Suprapubic skin (tissue), 4 donors: ENCODE results near the gene BORCS5. TPM values are rescaled to one million over a fixed set of nuclear protein-coding genes. Genes with fewer than 3 reads are reported as not detected.

Experiments used
- DNase-seq, 2 donors: peaks; one replicate each; pipeline ENCODE4 v3.0.0-alpha.2; 2019; ENCODE audit warnings: low spot score in 2 of 2
- H3K27ac ChIP-seq: fragments of 200-600 bp; sonication (generic); one replicate; pipeline ENCODE4 v1.5.1; 2019
- H3K27me3 ChIP-seq: fragments of 200-600 bp; sonication (generic); one replicate; pipeline ENCODE4 v1.5.1; 2019
- H3K36me3 ChIP-seq: fragments of 200-600 bp; sonication (generic); one replicate; pipeline ENCODE4 v1.5.1; 2019
- H3K4me1 ChIP-seq: fragments of 200-600 bp; sonication (generic); one replicate; pipeline ENCODE4 v1.5.1; 2019
- H3K4me3 ChIP-seq: fragments of 200-600 bp; sonication (generic); one replicate; pipeline ENCODE4 v1.5.1; 2019; ENCODE audit warnings: mild to moderate bottlenecking
- H3K9me3 ChIP-seq: fragments of 200-600 bp; sonication (generic); one replicate; pipeline ENCODE4 v1.5.1; 2019
- CTCF ChIP-seq, 2 donors: fragments of 200-600 bp in 1 of 2; fragments of 450-650 bp in 1 of 2; sonication (generic) in 1 of 2; IDR thresholded peaks; one replicate each; pipeline ENCODE4 v1.5.1; 2016 to 2019; ENCODE audit warnings: antibody characterized with exemption in 2 of 2, mild to moderate bottlenecking in 1 of 2, moderate library complexity in 1 of 2
- EP300 ChIP-seq: sonication (generic); formaldehyde crosslinking; IDR thresholded peaks from one replicate; pipeline ENCODE4 v1.6.1; 2017; ENCODE audit warnings: antibody characterized with exemption
- POLR2A ChIP-seq, 2 donors: fragments of 450-650 bp; IDR thresholded peaks; one replicate each; pipeline ENCODE4 v1.6.1; 2017; ENCODE audit warnings: antibody characterized with exemption in 2 of 2, mild to moderate bottlenecking in 2 of 2, moderate library complexity in 2 of 2
- POLR2AphosphoS5 ChIP-seq, 3 donors: sonication (generic); formaldehyde crosslinking; IDR thresholded peaks; one replicate each; pipeline ENCODE4 v1.6.1; 2017; ENCODE audit warnings: antibody characterized with exemption in 3 of 3
- WGBS: methylation state at CpG from one replicate; pipeline ENCODE4 v1.1.5; 2018; 5-methylcytosine and 5-hydroxymethylcytosine counted together
- total RNA-seq, 4 donors: library from RNA; depleted of rRNA; stranded (reverse); fragments of >200 nt; gene quantifications; one replicate each; pipeline ENCODE4 v1.1.0, GENCODE V29; 2016

Gene BORCS5
- total RNA-seq, 4 donors from 2014 or later, result 11.3 to 51.6 (median 21.0) TPM

DNA sequence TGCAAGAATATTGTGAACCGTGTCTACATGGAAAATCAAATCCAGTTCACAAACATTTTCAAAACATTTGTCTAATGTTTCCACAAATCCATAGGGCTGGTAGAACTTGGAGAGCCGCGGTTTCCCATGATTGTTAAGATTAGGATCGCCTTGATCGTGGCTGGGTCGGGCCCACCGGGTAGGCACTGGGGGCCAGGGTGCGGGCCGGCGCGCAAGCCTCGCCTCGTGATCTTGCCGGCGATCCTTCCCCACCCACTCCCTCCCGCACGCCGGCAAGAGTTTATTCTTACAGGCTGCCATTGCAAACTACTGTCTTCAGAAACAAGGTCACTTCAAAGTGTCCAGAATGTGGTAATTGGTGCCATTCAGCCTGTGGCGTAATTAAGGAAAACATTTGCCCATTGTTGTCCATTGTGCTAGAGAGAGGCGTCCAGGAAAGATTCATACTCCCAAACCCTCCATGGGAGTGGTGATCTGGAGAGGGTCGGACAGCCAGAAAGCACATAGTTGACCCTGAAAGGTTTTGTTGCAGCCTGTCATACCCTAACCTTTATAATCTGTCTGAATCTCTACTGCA is 95.5 kb downstream of the BORCS5 start:
- Histone ChIP-seq H3K27me3 (no peaks in the 10 kb centered on the region), H3K36me3 (no peaks in the 10 kb centered on the region), H3K4me3 (no peak overlapping the region), H3K27ac (no peak overlapping the region), H3K9me3 (no peaks in the 10 kb centered on the region), H3K4me1 (peaks cover 3% of the 10 kb centered on the region)
- TF ChIP-seq EP300, result no peak
- no peak for TF ChIP-seq CTCF (IDR thresholded peaks at IDR 0.05)
- TF ChIP-seq POLR2A (IDR thresholded peaks at IDR 0.05), result no peak
- no peak for TF ChIP-seq POLR2AphosphoS5 (IDR thresholded peaks at IDR 0.05)
- no peak for DNase-seq
- 93% methylated on average over 21 of the region's 21 CpGs for WGBS

DNA sequence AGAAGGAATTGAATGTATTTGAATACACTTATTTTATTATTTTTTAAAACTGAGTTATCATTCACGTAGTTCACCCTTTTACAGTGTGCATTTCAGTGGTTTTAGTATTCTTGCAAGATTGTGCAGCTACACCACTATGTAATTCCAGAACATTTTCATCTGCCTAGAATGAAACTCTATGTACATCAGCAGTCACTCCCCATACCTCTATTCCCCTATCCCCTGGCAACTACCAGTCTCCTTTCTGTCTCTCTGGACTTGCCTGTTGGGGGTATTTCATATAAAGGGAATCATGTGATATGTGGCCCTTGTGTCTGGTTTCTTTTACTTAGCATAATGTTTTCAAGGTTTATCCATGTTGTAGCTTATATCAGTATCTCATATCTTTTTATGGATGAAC is 96.8 kb downstream of the BORCS5 start:
- Histone ChIP-seq H3K36me3 (no peaks in the 10 kb centered on the region), H3K9me3 (no peaks in the 10 kb centered on the region), H3K27me3 (no peaks in the 10 kb centered on the region), H3K27ac (no peak overlapping the region), H3K4me3 (no peak overlapping the region), H3K4me1 (peaks cover 3% of the 10 kb centered on the region)
- TF ChIP-seq EP300 (no peak), CTCF (IDR thresholded peaks at IDR 0.05) (no peak), POLR2A (IDR thresholded peaks at IDR 0.05) (no peak), POLR2AphosphoS5 (IDR thresholded peaks at IDR 0.05) (no peak)
- no peak for DNase-seq
- WGBS, result 93% methylated on average over 1 of the region's 1 CpG

DNA sequence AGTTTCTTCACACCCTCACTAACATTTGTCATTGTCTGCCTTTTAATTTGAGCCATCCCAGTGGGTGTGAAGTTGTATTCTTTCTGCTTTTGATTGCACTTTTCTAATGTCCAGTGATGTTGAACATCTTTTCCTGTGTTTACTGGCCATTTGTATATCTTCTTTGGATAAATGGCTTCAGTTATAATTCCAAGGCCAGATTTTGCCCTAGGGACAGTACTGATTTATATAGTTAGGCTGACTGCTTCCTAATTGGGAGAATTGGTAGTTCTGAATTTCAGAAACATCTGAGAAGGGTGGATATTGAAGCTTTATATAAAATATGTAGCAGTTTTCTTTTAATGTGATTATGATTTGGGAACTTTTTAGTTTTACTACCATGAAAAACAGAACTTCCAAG is 97.4 kb downstream of the BORCS5 start:
- Histone ChIP-seq H3K36me3 (no peaks in the 10 kb centered on the region), H3K4me1 (peaks cover 3% of the 10 kb centered on the region), H3K9me3 (no peaks in the 10 kb centered on the region), H3K27me3 (no peaks in the 10 kb centered on the region), H3K27ac (no peak overlapping the region), H3K4me3 (no peak overlapping the region)
- TF ChIP-seq EP300, result no peak
- no peak for TF ChIP-seq POLR2A (IDR thresholded peaks at IDR 0.05)
- TF ChIP-seq CTCF (IDR thresholded peaks at IDR 0.05), result no peak
- no peak for TF ChIP-seq POLR2AphosphoS5 (IDR thresholded peaks at IDR 0.05)
- no peak for DNase-seq

- Histone ChIP-seq H3K9me3 (no peaks in the 10 kb centered on the region), H3K4me3 (no peak overlapping the region), H3K27me3 (no peaks in the 10 kb centered on the region), H3K36me3 (no peaks in the 10 kb centered on the region), H3K4me1 (no peaks in the 10 kb centered on the region), H3K27ac (no peak overlapping the region)
- WGBS, result 74% methylated on average over 5 of the region's 5 CpGs
- TF ChIP-seq POLR2AphosphoS5 (IDR thresholded peaks at IDR 0.05) (no peak), POLR2A (IDR thresholded peaks at IDR 0.05) (no peak), EP300 (no peak)
- no peak for DNase-seq
Observed at GRCh38 chr12:12456637-12457036, 99.8 kb downstream of the BORCS5 start.

DNA sequence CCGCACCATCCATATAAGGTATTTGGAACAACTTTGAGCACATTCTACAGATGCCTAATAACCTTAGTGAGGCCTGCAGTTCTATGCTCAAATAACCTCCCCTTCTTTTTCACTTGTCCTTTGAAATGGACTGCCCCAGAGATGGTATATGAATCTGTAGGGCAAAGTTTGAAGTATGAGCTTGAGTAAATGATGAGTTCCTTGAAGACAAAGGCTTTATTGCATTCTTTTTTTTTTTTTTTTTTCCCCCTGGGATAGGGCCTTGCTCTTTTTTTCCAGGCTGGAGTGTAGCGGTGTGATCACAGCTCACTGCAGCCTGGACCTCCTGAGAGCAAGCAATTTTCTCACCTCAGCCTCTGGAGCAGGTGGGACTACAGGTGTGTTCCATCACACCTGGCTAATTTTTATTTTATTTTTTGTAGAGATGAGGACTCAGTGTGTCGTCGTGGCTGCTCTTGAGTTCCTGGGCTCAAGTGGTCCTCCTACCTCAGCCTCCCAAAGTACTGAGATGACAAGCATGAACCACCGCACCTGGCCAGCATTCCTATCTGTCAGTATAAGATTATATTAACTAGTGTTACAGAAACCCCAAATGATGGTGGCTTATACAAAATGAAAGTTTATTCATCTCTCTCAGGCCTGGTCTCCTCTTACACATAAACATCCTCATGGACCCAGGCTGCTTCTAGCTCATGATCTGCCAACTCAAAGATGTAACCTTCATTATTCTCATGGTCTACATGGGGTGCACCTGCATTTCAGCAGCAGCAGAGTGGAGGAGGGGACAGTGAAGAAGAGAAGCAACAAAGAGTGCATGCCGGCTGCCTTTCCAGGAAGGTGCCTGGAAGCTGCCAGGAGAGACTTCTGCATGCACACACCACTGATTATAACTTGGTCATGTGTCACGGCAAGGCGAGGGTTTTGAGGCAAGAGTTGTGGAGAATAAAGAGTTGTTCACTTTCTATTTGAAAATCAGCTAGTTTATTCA is 104.4 kb downstream of the BORCS5 start:
- no peak for DNase-seq
- 96% methylated on average over 8 of the region's 8 CpGs for WGBS
- TF ChIP-seq EP300 (no peak), CTCF (IDR thresholded peaks at IDR 0.05) (no peak), POLR2A (IDR thresholded peaks at IDR 0.05) (no peak), POLR2AphosphoS5 (IDR thresholded peaks at IDR 0.05) (no peak)
- H3K9me3 ChIP-seq, result no peaks in the 10 kb centered on the region
- H3K27me3 ChIP-seq, result no peaks in the 10 kb centered on the region
- no peaks in the 10 kb centered on the region for H3K4me1 ChIP-seq
- H3K4me3 ChIP-seq, result no peak overlapping the region
- H3K36me3 ChIP-seq, result peaks cover 6% of the 10 kb centered on the region
- no peak overlapping the region for H3K27ac ChIP-seq
